ENCODE data around the gene ALOX15B.
A peak's percentile ranks its signal among the peaks of the same experiment; 100 is the strongest.

Gene ALOX15B

GRCh38 chr17:8079291-8080207, 40.7 kb downstream of the ALOX15B start:
- H3K4me3 ChIP-seq (ENCODE audit: insufficient read depth, low read length, poor library complexity, severe bottlenecking) = peak overlapping the region; percentile 51
- no peaks in the 10 kb centered on the region for H3K9me3 ChIP-seq (ENCODE audit: insufficient read depth, low read length)
- H3K27me3 ChIP-seq (ENCODE audit: low read length) = no peaks in the 10 kb centered on the region
- no peaks in the 10 kb centered on the region for H4K20me1 ChIP-seq (ENCODE audit: low read depth, low read length)
- H3F3A ChIP-seq (ENCODE audit: insufficient read depth) = no peaks in the 10 kb centered on the region
- H3K4me2 ChIP-seq (ENCODE audit: low read depth, low read length, poor library complexity, severe bottlenecking) = peak overlapping the region; percentile 61
- H3K9ac ChIP-seq (ENCODE audit: low read length) = peak overlapping the region; percentile 65
- TF ChIP-seq EZH2phosphoT487 (conservative IDR thresholded peaks at IDR 0.05; ENCODE audit: low read length) (no peak), CTCF (IDR thresholded peaks at IDR 0.05; ENCODE audit: insufficient read depth, low read length, poor library complexity, severe bottlenecking) (peak; percentile 63)
- H3K27ac ChIP-seq (ENCODE audit: low read depth, low read length) = peak overlapping the region; percentile 42
- peak overlapping the region; percentile 94 for H2AFZ ChIP-seq (ENCODE audit: low read depth, low read length, severe bottlenecking)
- H3K79me2 ChIP-seq (ENCODE audit: insufficient read depth, low read length) = no peaks in the 10 kb centered on the region
- H3K9me2 ChIP-seq (replicated peaks; ENCODE audit: insufficient read depth, low read length) = no peaks in the 10 kb centered on the region
- H3K36me3 ChIP-seq (ENCODE audit: low read length) = no peaks in the 10 kb centered on the region

DNA sequence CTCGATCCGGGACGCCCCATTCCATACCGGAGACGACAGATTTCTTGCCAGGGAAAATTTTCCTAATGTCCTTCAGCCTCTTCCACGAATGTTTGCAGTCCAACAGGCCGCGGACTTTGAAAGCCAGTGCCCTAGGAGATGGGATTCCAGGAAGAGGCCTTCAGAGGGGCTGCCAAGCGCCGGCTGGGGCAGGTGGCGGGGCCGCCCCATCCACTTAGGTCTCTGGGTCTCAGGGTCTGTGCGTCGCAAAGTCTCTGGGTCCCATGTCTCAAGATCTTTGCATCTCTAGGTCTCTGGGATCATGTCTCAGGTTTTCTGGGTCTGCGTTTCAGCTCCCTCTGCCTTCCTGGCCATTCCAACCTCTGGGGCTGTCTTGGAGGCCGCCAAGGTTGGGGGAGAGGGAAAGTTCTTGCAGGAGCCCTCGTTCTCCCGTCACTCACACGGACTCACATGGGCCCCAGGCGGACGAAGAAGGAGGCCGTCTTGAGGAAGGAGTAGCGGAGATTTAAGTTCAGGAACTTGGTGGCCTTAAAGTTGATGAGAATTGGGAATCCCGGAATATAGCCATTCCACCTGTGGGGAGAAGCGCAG, 41.4 kb downstream of the ALOX15B start:
- peak overlapping the region; percentile 61 for H3K4me2 ChIP-seq (ENCODE audit: low read depth, low read length, poor library complexity, severe bottlenecking)
- TF ChIP-seq CTCF (IDR thresholded peaks at IDR 0.05; ENCODE audit: insufficient read depth, low read length, poor library complexity, severe bottlenecking) (no peak), EZH2phosphoT487 (conservative IDR thresholded peaks at IDR 0.05; ENCODE audit: low read length) (no peak)
- H3K4me3 ChIP-seq (ENCODE audit: insufficient read depth, low read length, poor library complexity, severe bottlenecking) = peak overlapping the region; percentile 51
- H3K9me2 ChIP-seq (replicated peaks; ENCODE audit: insufficient read depth, low read length) = no peaks in the 10 kb centered on the region
- no peaks in the 10 kb centered on the region for H3F3A ChIP-seq (ENCODE audit: insufficient read depth)
- no peaks in the 10 kb centered on the region for H3K27me3 ChIP-seq (ENCODE audit: low read length)
- peak overlapping the region; percentile 65 for H3K9ac ChIP-seq (ENCODE audit: low read length)
- H2AFZ ChIP-seq (ENCODE audit: low read depth, low read length, severe bottlenecking) = peak overlapping the region; percentile 94
- H3K36me3 ChIP-seq (ENCODE audit: low read length) = no peaks in the 10 kb centered on the region
- no peaks in the 10 kb centered on the region for H3K79me2 ChIP-seq (ENCODE audit: insufficient read depth, low read length)
- H4K20me1 ChIP-seq (ENCODE audit: low read depth, low read length) = no peaks in the 10 kb centered on the region
- H3K27ac ChIP-seq (ENCODE audit: low read depth, low read length) = no peak overlapping the region
- no peaks in the 10 kb centered on the region for H3K9me3 ChIP-seq (ENCODE audit: insufficient read depth, low read length)

DNA sequence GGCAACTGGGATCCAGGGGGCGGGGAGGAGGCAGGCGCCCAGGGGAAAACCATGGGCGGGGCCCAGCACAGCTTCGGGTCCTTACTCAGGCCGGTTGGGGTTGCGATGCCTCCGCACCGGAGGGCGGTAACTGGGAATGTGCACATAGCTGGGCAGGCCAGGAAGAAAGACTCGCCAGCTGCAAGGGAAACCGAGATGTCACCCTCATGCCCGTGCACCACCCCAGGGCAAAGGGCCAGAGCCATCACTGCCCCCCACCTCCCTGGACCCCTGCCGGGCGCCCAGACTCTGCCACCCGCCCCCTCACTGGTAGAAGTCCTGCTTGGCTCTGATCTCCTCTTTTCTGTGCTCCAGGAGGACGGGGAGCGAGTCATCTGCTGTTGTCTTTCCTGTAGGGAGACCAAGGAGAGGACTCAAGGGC, 42.0 kb downstream of the ALOX15B start:
- no peak overlapping the region for H3K4me2 ChIP-seq (ENCODE audit: low read depth, low read length, poor library complexity, severe bottlenecking)

More for the DNA sequence above, 42.0 kb downstream of the ALOX15B start:
- H3F3A ChIP-seq (ENCODE audit: insufficient read depth) = no peaks in the 10 kb centered on the region
- no peak overlapping the region for H2AFZ ChIP-seq (ENCODE audit: low read depth, low read length, severe bottlenecking)
- no peaks in the 10 kb centered on the region for H3K9me2 ChIP-seq (replicated peaks; ENCODE audit: insufficient read depth, low read length)
- H3K9me3 ChIP-seq (ENCODE audit: insufficient read depth, low read length) = no peaks in the 10 kb centered on the region
- no peak overlapping the region for H3K4me3 ChIP-seq (ENCODE audit: insufficient read depth, low read length, poor library complexity, severe bottlenecking)
- no peaks in the 10 kb centered on the region for H3K36me3 ChIP-seq (ENCODE audit: low read length)
- TF ChIP-seq CTCF (IDR thresholded peaks at IDR 0.05; ENCODE audit: insufficient read depth, low read length, poor library complexity, severe bottlenecking) (no peak), EZH2phosphoT487 (conservative IDR thresholded peaks at IDR 0.05; ENCODE audit: low read length) (no peak)
- no peak overlapping the region for H3K9ac ChIP-seq (ENCODE audit: low read length)
- no peaks in the 10 kb centered on the region for H4K20me1 ChIP-seq (ENCODE audit: low read depth, low read length)
- H3K27me3 ChIP-seq (ENCODE audit: low read length) = no peaks in the 10 kb centered on the region
- no peak overlapping the region for H3K27ac ChIP-seq (ENCODE audit: low read depth, low read length)
- no peaks in the 10 kb centered on the region for H3K79me2 ChIP-seq (ENCODE audit: insufficient read depth, low read length)
